Panc1 (cell line): Measurements from ENCODE around the gene SNX22. TPM values are rescaled to one million over a fixed set of nuclear protein-coding genes. Genes with fewer than 3 reads are reported as not detected.
"Not testable (repeated sequence)": the region's sequence is repeated elsewhere in the genome, so short reads cannot be mapped to it uniquely, and the experiment has no call there.

ENCODE experiments used
- ATAC-seq: fragments of 200-7000 bp; cut with Tn5 transposase; 2 replicates; pipeline ENCODE4 v1.9.1; 2020; ENCODE audit warnings: mild to moderate bottlenecking, moderate library complexity
- BruUV-seq: library from RNA; stranded (reverse); fragments of 400-500 nt; replicated peaks from 2 replicates; lab custom pipeline; 2021; lab: Mats Ljungman, UMichigan
- CTCF ChIA-PET: fragments of 300-600 bp; sonication (Branson Sonifier 250); formaldehyde crosslinking; loops from one replicate; lab custom pipeline; 2022; ENCODE audit warnings: antibody characterized with exemption; lab: Charles Lee
- POLR2A ChIA-PET: fragments of 300-600 bp; sonication (Branson Sonifier 250); formaldehyde crosslinking; loops from one replicate; lab custom pipeline; 2022; ENCODE audit warnings: antibody characterized with exemption; lab: Charles Lee
- DNase-seq: peaks from one replicate; pipeline ENCODE4 v3.0.0-alpha.2; 2010; ENCODE audit warnings: low read depth, low spot score
- H3K27ac ChIP-seq: 2 replicates; pipeline ENCODE4 v1.5.1; 2011; ENCODE audit warnings: mild to moderate bottlenecking, low read length, inconsistent platforms
- H3K27me3 ChIP-seq: fragments of 200-500 bp; sonication (Bioruptor generic); 2 replicates; pipeline ENCODE4 v1.6.0; 2014; ENCODE audit warnings: low read length, inconsistent platforms; ENCODE audit not compliant: control insufficient read depth, insufficient read depth
- H3K36me3 ChIP-seq: fragments of 200-500 bp; sonication (Bioruptor generic); 2 replicates; pipeline ENCODE4 v1.5.1; 2014; ENCODE audit warnings: inconsistent platforms, mild to moderate bottlenecking, low read length, moderate library complexity; ENCODE audit not compliant: control insufficient read depth, insufficient read depth
- H3K4me1 ChIP-seq: 2 replicates; pipeline ENCODE4 v1.5.1; 2011; ENCODE audit warnings: inconsistent platforms, mild to moderate bottlenecking, low read length, moderate library complexity; ENCODE audit not compliant: control insufficient read depth, insufficient read depth
- H3K4me3 ChIP-seq, 2 experiments: 2 replicates each; pipeline ENCODE4 v1.5.1; 2011 to 2012; ENCODE audit warnings: low read depth in 2 of 2, low read length in 2 of 2, mild to moderate bottlenecking in 2 of 2, inconsistent platforms in 1 of 2, moderate library complexity in 1 of 2
- H3K9me3 ChIP-seq: fragments of 200-500 bp; sonication (Bioruptor generic); 2 replicates; pipeline ENCODE4 v1.5.1; 2014; ENCODE audit warnings: low read depth, mild to moderate bottlenecking, inconsistent platforms, low read length, moderate library complexity; ENCODE audit not compliant: control insufficient read depth, insufficient read depth
- POLR2AphosphoS5 ChIP-seq: IDR thresholded peaks from 2 replicates; pipeline ENCODE4 v1.6.1; 2012; ENCODE audit warnings: mild to moderate bottlenecking, low read depth, low read length, moderate library complexity
- SIN3A ChIP-seq: IDR thresholded peaks from 2 replicates; pipeline ENCODE4 v1.6.1; 2012; ENCODE audit warnings: low read depth, mild to moderate bottlenecking, low read length, moderate library complexity, borderline replicate concordance; ENCODE audit not compliant: insufficient read depth
- TCF7L2 ChIP-seq: IDR thresholded peaks from 2 replicates; pipeline ENCODE4 v1.6.1; 2011; ENCODE audit warnings: mild to moderate bottlenecking, low read depth, low read length, inconsistent platforms
- in situ Hi-C: cut with HindIII; loops from 2 replicates; pipeline ENCODE4 v1.10.0; 2016; ENCODE audit warnings: low sequenced_read_pairs, low pct_unique_long_range_greater_than_20kb
- intact Hi-C: fragments of 100-400 bp; cut with micrococcal nuclease; formaldehyde crosslinking; loops from one replicate; pipeline ENCODE4 v1.10.0; 2022; ENCODE audit not compliant: unreplicated experiment
- total RNA-seq: library from RNA; stranded (reverse); gene quantifications from one replicate; pipeline ENCODE4 v1.2.1, GENCODE V29; 2021; ENCODE audit not compliant: unreplicated experiment
- TF ChIP-seq, protein P1 (sequence below), 2 experiments: IDR thresholded peaks; 2 replicates each; pipeline ENCODE4 v1.6.1; 2011 to 2012; ENCODE audit warnings: low read depth in 2 of 2, control low read depth in 1 of 2, low read length in 1 of 2, mild to moderate bottlenecking in 1 of 2, moderate library complexity in 1 of 2; ENCODE audit not compliant: insufficient read depth in 1 of 2
- TF ChIP-seq, protein P2 (sequence below): fragments of 450-650 bp; IDR thresholded peaks from 2 replicates; pipeline ENCODE4 v1.5.1; 2017; ENCODE audit warnings: mild to moderate bottlenecking

Gene SNX22
- total RNA-seq, 1 experiment from 2014 or later: 2.3 TPM

DNA sequence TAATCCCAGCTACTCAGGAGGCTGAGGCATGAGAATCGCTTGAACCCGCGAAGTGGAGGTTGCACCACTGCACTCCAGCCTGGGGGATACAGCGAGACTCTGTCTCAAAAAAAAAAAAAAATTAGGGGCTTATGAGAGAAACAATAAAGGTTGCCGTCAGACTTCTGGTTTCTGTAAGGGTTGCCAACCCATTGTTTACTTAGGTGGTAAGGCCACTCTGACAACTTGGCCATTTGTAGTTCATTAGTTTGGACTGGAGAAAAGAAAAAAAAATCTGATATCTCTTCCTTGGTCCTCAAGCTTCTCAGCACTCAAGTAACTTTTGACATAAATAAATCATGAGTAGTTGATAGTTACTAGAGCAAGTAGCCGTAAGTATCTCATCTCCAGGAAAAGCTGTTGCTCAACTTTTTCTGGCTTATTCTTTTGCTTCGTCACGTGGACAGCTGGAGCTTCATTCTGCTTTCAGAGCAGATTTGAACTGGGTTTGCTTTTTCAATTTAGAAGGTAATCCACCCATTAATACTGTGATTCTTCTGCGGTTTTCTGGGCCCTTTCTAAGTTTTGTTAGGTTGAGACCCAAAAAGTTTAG is 46.3 kb upstream of the SNX22 start:
- intact Hi-C loops (no loop called here), in situ Hi-C loops (no loop called here)
- H3K4me3 ChIP-seq: no peak overlapping the region
- ChIA-PET CTCF (no interaction called here), POLR2A (no interaction called here)
- H3K27me3 ChIP-seq: no peaks in the 10 kb centered on the region
- H3K4me1 ChIP-seq: no peaks in the 10 kb centered on the region
- no peak overlapping the region for H3K27ac ChIP-seq
- TF ChIP-seq, protein P1, sequence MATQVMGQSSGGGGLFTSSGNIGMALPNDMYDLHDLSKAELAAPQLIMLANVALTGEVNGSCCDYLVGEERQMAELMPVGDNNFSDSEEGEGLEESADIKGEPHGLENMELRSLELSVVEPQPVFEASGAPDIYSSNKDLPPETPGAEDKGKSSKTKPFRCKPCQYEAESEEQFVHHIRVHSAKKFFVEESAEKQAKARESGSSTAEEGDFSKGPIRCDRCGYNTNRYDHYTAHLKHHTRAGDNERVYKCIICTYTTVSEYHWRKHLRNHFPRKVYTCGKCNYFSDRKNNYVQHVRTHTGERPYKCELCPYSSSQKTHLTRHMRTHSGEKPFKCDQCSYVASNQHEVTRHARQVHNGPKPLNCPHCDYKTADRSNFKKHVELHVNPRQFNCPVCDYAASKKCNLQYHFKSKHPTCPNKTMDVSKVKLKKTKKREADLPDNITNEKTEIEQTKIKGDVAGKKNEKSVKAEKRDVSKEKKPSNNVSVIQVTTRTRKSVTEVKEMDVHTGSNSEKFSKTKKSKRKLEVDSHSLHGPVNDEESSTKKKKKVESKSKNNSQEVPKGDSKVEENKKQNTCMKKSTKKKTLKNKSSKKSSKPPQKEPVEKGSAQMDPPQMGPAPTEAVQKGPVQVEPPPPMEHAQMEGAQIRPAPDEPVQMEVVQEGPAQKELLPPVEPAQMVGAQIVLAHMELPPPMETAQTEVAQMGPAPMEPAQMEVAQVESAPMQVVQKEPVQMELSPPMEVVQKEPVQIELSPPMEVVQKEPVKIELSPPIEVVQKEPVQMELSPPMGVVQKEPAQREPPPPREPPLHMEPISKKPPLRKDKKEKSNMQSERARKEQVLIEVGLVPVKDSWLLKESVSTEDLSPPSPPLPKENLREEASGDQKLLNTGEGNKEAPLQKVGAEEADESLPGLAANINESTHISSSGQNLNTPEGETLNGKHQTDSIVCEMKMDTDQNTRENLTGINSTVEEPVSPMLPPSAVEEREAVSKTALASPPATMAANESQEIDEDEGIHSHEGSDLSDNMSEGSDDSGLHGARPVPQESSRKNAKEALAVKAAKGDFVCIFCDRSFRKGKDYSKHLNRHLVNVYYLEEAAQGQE (IDR thresholded peaks at IDR 0.05; ENCODE audit: insufficient read depth in 1 of 2, low read depth in 2 of 2, low read length in 1 of 2): no peak
- TF ChIP-seq, protein P2, sequence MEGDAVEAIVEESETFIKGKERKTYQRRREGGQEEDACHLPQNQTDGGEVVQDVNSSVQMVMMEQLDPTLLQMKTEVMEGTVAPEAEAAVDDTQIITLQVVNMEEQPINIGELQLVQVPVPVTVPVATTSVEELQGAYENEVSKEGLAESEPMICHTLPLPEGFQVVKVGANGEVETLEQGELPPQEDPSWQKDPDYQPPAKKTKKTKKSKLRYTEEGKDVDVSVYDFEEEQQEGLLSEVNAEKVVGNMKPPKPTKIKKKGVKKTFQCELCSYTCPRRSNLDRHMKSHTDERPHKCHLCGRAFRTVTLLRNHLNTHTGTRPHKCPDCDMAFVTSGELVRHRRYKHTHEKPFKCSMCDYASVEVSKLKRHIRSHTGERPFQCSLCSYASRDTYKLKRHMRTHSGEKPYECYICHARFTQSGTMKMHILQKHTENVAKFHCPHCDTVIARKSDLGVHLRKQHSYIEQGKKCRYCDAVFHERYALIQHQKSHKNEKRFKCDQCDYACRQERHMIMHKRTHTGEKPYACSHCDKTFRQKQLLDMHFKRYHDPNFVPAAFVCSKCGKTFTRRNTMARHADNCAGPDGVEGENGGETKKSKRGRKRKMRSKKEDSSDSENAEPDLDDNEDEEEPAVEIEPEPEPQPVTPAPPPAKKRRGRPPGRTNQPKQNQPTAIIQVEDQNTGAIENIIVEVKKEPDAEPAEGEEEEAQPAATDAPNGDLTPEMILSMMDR: no peak
- no peak for TF ChIP-seq SIN3A
- no peak for TF ChIP-seq POLR2AphosphoS5
- no peak for TF ChIP-seq TCF7L2
- ATAC-seq (no peak), DNase-seq (no peak)
- H3K9me3 ChIP-seq: no peaks in the 10 kb centered on the region
- BruUV-seq: no TSS peak
- H3K36me3 ChIP-seq: no peaks in the 10 kb centered on the region

DNA sequence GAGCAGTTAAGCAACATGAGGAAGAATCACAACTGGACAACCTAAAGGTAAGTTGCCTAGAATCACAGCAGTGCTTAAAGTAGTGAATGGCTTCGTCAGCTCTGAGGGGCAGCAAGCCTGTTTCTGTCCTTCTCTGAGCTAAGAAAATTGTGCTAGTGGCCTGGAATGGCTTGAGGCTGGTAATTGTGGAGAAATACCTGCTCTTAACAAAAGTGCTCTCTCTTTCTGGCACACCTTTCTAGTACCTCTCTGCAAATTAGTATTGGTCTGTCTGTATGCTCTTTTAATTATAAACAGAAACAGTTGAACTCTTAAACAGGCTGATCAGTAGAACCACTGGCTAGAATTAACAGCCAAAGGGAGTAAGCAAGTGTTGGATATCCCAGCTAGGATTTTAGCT is 44.2 kb upstream of the SNX22 start:
- intact Hi-C loops (no loop called here), in situ Hi-C loops (no loop called here)
- Histone ChIP-seq H3K4me3 (no peak overlapping the region), H3K9me3 (no peaks in the 10 kb centered on the region), H3K27ac (no peak overlapping the region), H3K27me3 (no peaks in the 10 kb centered on the region), H3K4me1 (no peaks in the 10 kb centered on the region), H3K36me3 (no peaks in the 10 kb centered on the region)
- CTCF ChIA-PET: interaction anchor here (0.6 to 0.7 kb wide), 3 partner anchors 399 to 821 kb away, joined by 3 read pairs; no protein-coding TSS in a partner anchor
- no peak for DNase-seq
- no peak for ATAC-seq
- TF ChIP-seq TCF7L2 (no peak), SIN3A (no peak), POLR2AphosphoS5 (no peak)
- TF ChIP-seq, protein P2: no peak
- TF ChIP-seq, protein P1 (IDR thresholded peaks at IDR 0.05; ENCODE audit: insufficient read depth in 1 of 2, low read depth in 2 of 2, low read length in 1 of 2): no peak
- POLR2A ChIA-PET: no interaction called here
- no TSS peak for BruUV-seq

DNA sequence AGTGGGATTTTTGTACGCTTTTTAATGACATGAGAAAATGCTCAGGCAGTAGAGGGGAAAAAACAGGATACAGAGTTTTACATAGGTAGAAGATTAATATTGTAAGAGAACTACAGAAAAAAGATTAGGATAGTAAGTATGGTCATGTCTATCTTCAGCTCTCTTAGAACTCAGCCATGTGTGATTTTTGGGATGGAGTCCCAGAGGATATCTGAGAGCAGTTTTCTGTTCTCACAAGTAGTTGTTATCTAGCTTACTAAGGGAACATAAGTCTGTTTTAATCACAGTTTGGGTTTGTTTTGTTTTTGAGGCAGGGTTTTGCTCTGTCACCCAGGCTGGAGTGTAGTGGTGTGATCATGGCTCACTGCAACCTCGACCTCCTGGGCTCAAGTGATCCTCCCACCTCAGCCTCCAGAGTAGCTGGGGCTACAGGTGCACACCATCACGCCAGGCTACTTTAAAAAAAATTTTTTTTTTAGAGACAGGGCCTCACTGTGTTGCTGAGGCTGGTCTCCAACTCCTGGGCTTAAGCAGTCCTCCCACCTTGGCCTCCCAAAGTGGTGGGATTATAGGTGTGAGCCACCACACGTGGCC is 41.3 kb upstream of the SNX22 start:
- H3K27ac ChIP-seq, POLR2A ChIA-PET: not testable (repeated sequence)

More for the DNA sequence above, 41.3 kb upstream of the SNX22 start:
- H3K36me3 ChIP-seq, H3K27me3 ChIP-seq, in situ Hi-C loops, H3K4me3 ChIP-seq, ATAC-seq, intact Hi-C loops, H3K9me3 ChIP-seq, H3K4me1 ChIP-seq, DNase-seq, BruUV-seq: not testable (repeated sequence)
- CTCF ChIA-PET: interaction anchor here (0.6 to 1.5 kb wide), 2 partner anchors 43 to 116 kb away, joined by 4 to 6 read pairs; no protein-coding TSS in a partner anchor
